Stimulated activated CD4-positive, alpha-beta T cell treated with anti-CD3 and anti-CD28 coated beads, Interleukin-15, amount 100 ng/mL, for 1 hour (primary cell): ENCODE measurements around the gene THADA.

Experiments used
- DNase-seq, 2 donors: peaks; one replicate each; pipeline ENCODE4 v3.0.0-alpha.2; 2020; ENCODE audit warnings: low read depth in 1 of 2, low spot score in 1 of 2

THADA gene

GRCh38 chr2:43258547-43259156 is 337.2 kb downstream of the THADA start:
- DNase-seq: no peak

DNA sequence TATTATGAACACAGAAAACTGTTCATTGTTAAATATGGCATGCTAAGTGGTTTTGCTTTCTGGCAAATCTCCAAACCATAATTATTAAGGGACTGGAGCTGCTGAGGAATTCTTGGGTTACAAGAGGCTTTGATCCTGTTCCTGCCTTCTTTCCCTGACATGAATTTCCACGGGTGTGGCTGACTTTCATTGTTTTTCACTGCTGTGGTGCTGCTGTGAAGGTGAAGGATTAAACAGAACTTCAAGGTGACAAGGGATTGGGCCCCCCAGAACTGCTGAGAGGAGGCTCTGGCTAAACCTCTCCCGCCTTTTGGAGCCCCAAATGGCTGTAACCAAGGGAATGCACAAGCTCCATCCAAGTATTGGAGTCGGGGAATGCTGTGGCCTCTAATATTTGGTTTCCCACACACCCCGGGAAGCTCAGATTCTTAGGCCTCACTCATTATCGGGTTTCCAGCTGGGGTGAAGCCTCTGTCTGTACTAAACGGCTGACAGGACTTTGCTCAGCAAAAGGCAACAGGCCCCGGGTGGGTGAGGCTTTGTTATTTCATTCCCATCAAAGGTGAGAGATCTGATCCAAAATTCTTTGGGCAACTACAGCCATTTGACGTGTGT is 340.4 kb downstream of the THADA start:
- DNase-seq: no peak

GRCh38 chr2:43254331-43254730 is 341.5 kb downstream of the THADA start:
- no peak for DNase-seq

GRCh38 chr2:43251171-43251731 is 344.6 kb downstream of the THADA start:
- no peak for DNase-seq

DNA sequence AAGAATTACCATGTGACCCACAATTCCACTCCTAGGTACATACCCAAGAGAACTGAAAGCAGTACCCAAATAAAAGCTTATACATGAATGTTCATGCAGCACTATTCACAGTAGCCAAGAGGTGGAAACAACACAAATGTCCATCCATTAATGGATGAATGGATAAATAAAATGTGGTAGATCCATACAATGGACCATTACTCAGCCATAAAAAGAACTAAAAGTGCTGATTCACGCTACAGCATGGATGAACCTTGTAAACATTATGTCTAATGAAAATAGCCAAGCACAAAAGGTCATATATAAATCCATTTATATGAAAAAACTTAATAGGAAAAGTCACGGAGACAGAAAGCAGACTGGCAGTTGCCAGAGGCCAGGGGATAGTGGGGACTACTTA is 345.8 kb downstream of the THADA start:
- DNase-seq: no peak

DNA sequence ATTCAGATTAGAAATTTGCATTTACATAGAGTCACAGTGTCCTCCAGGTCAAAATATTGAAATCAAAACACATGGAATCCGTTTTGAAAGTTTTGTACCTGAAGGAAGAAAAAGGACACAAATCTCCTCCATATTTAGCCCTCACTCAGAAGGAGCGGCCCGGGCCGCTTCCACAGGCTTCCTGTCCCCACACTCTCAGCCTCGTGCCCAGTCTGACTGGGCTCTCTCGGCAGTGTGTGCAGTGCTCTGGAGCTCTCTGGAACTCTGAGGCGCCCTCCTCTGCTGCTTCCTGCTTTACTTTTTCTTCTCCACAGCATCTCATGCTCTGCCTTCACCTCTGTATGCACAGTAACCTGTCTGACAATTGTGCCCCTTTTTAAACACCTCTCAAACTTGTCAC is 347.2 kb downstream of the THADA start:
- no peak for DNase-seq

DNA sequence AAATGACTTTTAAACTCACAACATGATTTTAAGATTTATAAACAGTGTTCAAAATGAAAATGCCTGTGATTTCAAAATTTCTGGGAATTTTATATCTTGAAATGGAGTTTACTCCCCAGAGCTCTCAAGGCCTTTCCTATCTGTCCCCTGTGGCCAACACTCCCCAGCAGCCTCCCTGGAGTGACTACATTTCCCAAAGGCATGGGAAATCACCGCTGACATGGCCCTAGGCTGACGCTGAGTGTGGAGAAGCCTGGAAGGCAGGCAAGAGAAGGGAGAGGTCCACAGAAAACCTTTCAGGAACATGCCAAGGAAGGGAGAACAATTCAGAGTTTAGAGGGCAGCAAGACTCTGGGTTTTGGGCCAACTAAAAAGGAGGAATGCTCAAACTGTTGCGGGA is 349.2 kb downstream of the THADA start:
- no peak for DNase-seq

DNA sequence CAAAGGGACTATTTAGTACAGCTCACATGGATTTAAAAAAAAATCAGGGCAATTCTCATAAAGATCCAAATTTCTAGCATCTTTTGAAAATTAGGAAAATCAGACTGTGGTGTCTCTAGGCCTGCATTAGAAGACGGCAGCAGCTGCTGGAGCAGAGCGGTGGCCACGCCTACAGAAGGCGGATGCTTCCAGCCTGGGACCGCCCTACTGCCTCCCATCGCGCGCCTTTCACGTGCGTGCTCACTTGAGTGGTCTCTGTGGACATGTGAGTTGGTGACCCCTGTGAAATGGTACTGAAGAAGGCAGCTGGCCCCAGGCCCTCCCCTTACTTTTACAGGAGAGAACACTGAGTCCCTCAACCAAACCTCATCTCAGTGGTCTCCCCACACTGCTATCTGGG is 354.3 kb downstream of the THADA start:
- no peak for DNase-seq

GRCh38 chr2:43240766-43241150 is 355.1 kb downstream of the THADA start:
- DNase-seq: no peak

DNA sequence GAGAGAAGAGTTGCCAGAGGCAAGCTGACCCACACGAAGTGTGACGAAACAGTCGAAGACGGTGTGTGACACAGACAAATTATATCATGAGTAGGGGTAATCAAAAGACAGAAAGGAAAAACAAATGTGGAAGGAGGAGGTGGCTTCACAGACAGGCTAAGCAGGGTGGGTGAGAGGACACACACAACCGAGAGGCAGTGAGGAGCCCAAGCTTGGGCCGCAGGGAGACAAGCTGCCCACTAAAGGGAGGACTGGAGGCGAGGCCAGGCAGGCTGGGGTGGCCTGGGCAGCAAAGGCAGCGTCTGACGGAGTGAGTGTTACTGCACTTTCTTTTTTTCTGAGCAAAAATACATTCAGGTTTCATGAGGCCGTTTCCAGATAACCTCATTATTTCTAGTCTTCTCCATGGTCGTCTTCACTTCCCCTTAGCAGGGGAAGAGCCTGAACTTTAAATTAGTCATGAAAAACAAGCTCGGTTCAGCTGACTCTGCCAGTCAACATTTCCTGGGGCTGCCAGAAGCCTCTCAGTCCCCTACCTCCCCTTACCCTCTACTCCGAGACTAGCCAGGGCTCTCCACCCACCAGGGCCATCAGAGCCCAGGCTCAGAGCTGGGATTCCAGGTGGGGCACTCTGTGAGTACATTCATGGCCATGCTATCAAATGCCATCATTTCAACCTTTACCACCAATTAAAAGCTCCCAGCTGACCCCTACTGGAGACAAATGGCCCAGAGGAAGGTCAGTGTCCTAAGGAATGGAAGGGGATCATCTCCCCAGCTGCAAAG is 355.7 kb downstream of the THADA start:
- no peak for DNase-seq

- no peak for DNase-seq
Measured at GRCh38 chr2:43238813-43239212, 357.0 kb downstream of the THADA start.

GRCh38 chr2:43238176-43238575 is 357.7 kb downstream of the THADA start:
- no peak for DNase-seq

DNA sequence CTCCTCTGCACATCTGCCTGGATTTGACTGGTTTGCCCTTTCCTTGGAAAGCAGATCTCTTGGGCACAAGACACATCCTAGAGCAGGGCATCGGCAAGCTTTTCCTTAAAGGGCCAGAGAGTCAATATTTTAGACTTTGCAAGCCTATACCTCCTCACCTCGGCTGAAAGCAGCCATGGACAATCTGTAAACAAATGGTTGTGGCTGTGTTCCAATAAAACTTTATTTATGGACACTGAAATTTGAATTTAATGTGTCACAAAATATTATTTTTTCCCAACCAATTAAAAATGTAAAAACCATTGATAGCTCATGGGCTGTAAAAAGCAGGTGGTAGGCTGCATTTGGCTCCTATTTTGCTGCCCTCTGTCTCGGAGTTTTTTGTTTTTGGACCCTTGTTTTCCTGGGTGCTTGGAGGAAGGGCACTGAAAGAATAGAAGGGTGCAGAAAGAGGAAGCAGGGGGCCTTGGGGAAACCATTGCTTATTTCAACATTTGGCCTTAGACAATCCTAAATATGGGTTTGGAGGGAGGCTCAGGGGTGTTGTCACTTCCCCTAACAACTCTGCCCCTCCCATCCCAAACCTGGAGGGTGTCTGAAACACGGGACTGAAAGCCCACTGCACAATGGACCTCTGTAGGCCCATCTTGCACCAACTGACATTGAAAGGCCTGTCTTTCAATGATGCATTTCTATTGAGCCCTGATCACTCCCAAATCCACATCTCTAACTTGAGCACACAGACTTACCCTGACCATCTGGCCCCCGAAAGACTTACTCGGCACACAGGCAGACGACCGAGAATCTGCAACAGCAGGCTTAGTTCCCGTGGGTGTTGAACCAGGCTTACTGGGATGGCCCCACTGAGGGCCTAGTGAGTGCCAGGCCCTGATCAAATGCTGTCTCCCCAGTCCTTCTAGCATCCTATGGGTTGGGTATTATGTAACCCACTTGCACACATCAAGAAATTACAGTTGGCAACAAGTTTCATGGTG is 362.3 kb downstream of the THADA start:
- no peak for DNase-seq

- DNase-seq: no peak
Measured at GRCh38 chr2:43230951-43231827, 364.6 kb downstream of the THADA start.

GRCh38 chr2:43230351-43230885 is 365.4 kb downstream of the THADA start:
- no peak for DNase-seq

- no peak for DNase-seq
Measured at GRCh38 chr2:43228756-43229659, 366.8 kb downstream of the THADA start.

- no peak for DNase-seq
Measured at GRCh38 chr2:43228321-43228751, 367.5 kb downstream of the THADA start.

GRCh38 chr2:43227830-43228281 is 368.0 kb downstream of the THADA start:
- no peak for DNase-seq
